Keratinocyte (primary cell): Measurements from ENCODE around the gene RBM19. TPM values are rescaled to one million over a fixed set of nuclear protein-coding genes. Genes with fewer than 3 reads are reported as not detected.

Experiments
- DNase-seq: peaks from one replicate; pipeline ENCODE4 v3.0.0-alpha.2; 2011; ENCODE audit warnings: low read depth, missing footprints, low spot score
- FAIRE-seq: peaks from 2 replicates; lab custom pipeline; 2011; peaks lifted over from hg19 to GRCh38; lab: Jason Lieb, UNC
- H2AFZ ChIP-seq: 2 replicates; pipeline ENCODE4 v1.6.0; 2012; ENCODE audit warnings: low read length, control low read depth, inconsistent platforms; ENCODE audit not compliant: control insufficient read depth
- H3K27ac ChIP-seq: 2 replicates; pipeline ENCODE4 v1.5.1; 2011; ENCODE audit warnings: low read length; ENCODE audit not compliant: control insufficient read depth, insufficient read depth
- H3K27me3 ChIP-seq: 3 replicates; pipeline ENCODE4 v1.6.0; 2011; ENCODE audit warnings: low read length; ENCODE audit not compliant: control insufficient read depth, insufficient read depth; ENCODE audit errors: extremely low read depth
- H3K36me3 ChIP-seq, 2 experiments: 2 replicates in 1 of 2; 3 replicates in 1 of 2; pipeline ENCODE4 v1.5.1; 2011; ENCODE audit warnings: low read length in 2 of 2, mild to moderate bottlenecking in 1 of 2; ENCODE audit not compliant: control insufficient read depth in 2 of 2, insufficient read depth in 2 of 2; ENCODE audit errors: extremely low read depth in 1 of 2
- H3K4me1 ChIP-seq: 3 replicates; pipeline ENCODE4 v1.5.1; 2011; ENCODE audit warnings: low read length; ENCODE audit not compliant: control insufficient read depth, insufficient read depth; ENCODE audit errors: extremely low read depth
- H3K4me2 ChIP-seq: 3 replicates; pipeline ENCODE4 v1.6.0; 2011; ENCODE audit warnings: low read depth, low read length; ENCODE audit not compliant: control insufficient read depth, insufficient read depth; ENCODE audit errors: extremely low read depth
- H3K4me3 ChIP-seq, 3 experiments: fragments of 200-600 bp in 1 of 3; sonication (generic) in 1 of 3; 2 replicates in 2 of 3; 3 replicates in 1 of 3; pipeline ENCODE4 v1.5.1; 2011 to 2016; ENCODE audit warnings: low read length in 3 of 3, mild to moderate bottlenecking in 3 of 3, control low read depth in 2 of 3, inconsistent platforms in 1 of 3, low read depth in 1 of 3, mixed read lengths in 1 of 3, mixed run types in 1 of 3, moderate library complexity in 1 of 3; ENCODE audit not compliant: control insufficient read depth in 2 of 3, insufficient read depth in 2 of 3; ENCODE audit errors: extremely low read depth in 1 of 3
- H3K79me2 ChIP-seq: 2 replicates; pipeline ENCODE4 v1.6.0; 2012; ENCODE audit warnings: low read length; ENCODE audit not compliant: control insufficient read depth, insufficient read depth
- H3K9ac ChIP-seq: 3 replicates; pipeline ENCODE4 v1.6.0; 2011; ENCODE audit warnings: low read length; ENCODE audit not compliant: control insufficient read depth, insufficient read depth; ENCODE audit errors: extremely low read depth
- H3K9me1 ChIP-seq: 3 replicates; pipeline ENCODE4 v1.6.0; 2011; ENCODE audit warnings: low read length; ENCODE audit not compliant: control insufficient read depth, insufficient read depth; ENCODE audit errors: extremely low read depth
- H3K9me3 ChIP-seq: 2 replicates; pipeline ENCODE4 v1.5.1; 2012; ENCODE audit warnings: low read depth, low read length; ENCODE audit not compliant: control insufficient read depth
- H4K20me1 ChIP-seq: 3 replicates; pipeline ENCODE4 v1.6.0; 2011; ENCODE audit warnings: low read length; ENCODE audit not compliant: control insufficient read depth, insufficient read depth; ENCODE audit errors: extremely low read depth
- EZH2 ChIP-seq: IDR thresholded peaks from one replicate; pipeline ENCODE4 v1.6.1; 2012; ENCODE audit warnings: inconsistent platforms, mild to moderate bottlenecking, low read length, moderate library complexity
- dilution Hi-C: fragments of 300-500 bp; cut with MboI; formaldehyde crosslinking; loops from one replicate; pipeline ENCODE4 v1.7.0; 2020; ENCODE audit warnings: low sequenced_read_pairs; ENCODE audit not compliant: extremely low pct_ligation_motif_present
- polyA plus RNA-seq, 5 experiments: library from polyadenylated mRNA; depleted of rRNA in 3 of 5; stranded (reverse) in 3 of 5; stranded (forward) in 1 of 5; unstranded in 1 of 5; fragments of >200 nt; gene quantifications; 1 replicate in 1 of 5; 2 replicates in 3 of 5; 3 replicates in 1 of 5; pipeline versions ENCODE4 v1.2.1 to v1.2.3, GENCODE V29; 2011 to 2012; ENCODE audit warnings: missing spikeins in 2 of 5, low read depth in 1 of 5, low replicate concordance in 1 of 5
- TF ChIP-seq, protein P1 (sequence below), 3 experiments: IDR thresholded peaks in 1 of 3; conservative IDR thresholded peaks in 1 of 3; optimal IDR thresholded peaks in 1 of 3; 2 replicates in 2 of 3; 3 replicates in 1 of 3; pipeline versions ENCODE3 to v1.5.1; 2011; ENCODE audit warnings: low read length in 3 of 3, mild to moderate bottlenecking in 3 of 3, moderate library complexity in 2 of 3, control low read depth in 1 of 3, inconsistent platforms in 1 of 3; ENCODE audit not compliant: insufficient read depth in 2 of 3; ENCODE audit errors: extremely low read depth in 1 of 3

The RBM19 gene
- polyA plus RNA-seq, 1 donor (not counting 4 experiments of a cell fraction or from before 2014, with no cell fraction given), result 14.6 TPM

GRCh38 chr12:113862590-113863454 is 103.3 kb downstream of the RBM19 start:
- TF ChIP-seq, protein P1, sequence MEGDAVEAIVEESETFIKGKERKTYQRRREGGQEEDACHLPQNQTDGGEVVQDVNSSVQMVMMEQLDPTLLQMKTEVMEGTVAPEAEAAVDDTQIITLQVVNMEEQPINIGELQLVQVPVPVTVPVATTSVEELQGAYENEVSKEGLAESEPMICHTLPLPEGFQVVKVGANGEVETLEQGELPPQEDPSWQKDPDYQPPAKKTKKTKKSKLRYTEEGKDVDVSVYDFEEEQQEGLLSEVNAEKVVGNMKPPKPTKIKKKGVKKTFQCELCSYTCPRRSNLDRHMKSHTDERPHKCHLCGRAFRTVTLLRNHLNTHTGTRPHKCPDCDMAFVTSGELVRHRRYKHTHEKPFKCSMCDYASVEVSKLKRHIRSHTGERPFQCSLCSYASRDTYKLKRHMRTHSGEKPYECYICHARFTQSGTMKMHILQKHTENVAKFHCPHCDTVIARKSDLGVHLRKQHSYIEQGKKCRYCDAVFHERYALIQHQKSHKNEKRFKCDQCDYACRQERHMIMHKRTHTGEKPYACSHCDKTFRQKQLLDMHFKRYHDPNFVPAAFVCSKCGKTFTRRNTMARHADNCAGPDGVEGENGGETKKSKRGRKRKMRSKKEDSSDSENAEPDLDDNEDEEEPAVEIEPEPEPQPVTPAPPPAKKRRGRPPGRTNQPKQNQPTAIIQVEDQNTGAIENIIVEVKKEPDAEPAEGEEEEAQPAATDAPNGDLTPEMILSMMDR (optimal IDR thresholded peaks at IDR 0.05 in 1 of 3, IDR thresholded peaks at IDR 0.05 in 1 of 3, conservative IDR thresholded peaks at IDR 0.05 in 1 of 3; ENCODE audit: extremely low read depth in 1 of 3, insufficient read depth in 2 of 3, low read length in 3 of 3), result no peak
- TF ChIP-seq EZH2, result no peak

DNA sequence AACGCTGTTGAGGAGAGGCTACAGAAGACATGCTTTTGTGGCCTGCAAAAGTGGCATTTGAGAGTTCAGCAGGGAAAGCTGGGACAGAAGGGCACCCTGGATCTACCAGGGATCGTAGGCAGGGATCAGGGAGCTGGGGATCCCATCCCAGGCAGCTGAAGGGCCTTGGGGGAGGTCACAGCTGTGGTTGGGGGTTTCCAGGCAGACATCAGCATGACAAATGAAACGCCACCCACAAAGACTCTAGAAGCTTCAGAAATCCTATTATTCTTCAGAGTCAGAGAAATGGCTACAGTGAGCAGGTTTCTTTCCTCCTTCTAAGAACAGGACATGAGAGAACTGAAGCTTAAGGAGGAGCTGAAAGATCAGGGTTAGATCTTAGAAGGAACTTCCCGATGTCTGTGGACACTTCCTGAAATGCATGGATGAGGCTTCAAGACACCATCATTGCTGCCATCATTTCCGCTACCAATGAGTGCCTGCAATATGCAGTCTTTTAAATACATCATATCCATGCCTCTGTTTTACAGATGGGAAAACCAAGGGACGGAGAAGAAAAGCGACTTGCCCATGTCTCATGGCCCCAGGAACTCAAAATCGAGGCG is 104.3 kb downstream of the RBM19 start:
- Histone ChIP-seq H3K27me3 (no peaks in the 10 kb centered on the region), H3K9me1 (no peaks in the 10 kb centered on the region), H2AFZ (no peak overlapping the region), H3K9me3 (no peaks in the 10 kb centered on the region), H3K4me3 (no peak overlapping the region), H3K4me1 (peaks cover 5% of the 10 kb centered on the region), H3K79me2 (no peaks in the 10 kb centered on the region), H3K9ac (no peak overlapping the region), H3K4me2 (no peak overlapping the region), H3K36me3 (peaks cover 6 to 11% of the 10 kb centered on the region in 2 experiments), H3K27ac (no peak overlapping the region), H4K20me1 (no peaks in the 10 kb centered on the region)
- DNase-seq (no peak), FAIRE-seq (no peak)
- TF ChIP-seq, protein P1 (optimal IDR thresholded peaks at IDR 0.05 in 1 of 3, IDR thresholded peaks at IDR 0.05 in 1 of 3, conservative IDR thresholded peaks at IDR 0.05 in 1 of 3; ENCODE audit: extremely low read depth in 1 of 3, insufficient read depth in 2 of 3, low read length in 3 of 3), result no peak
- no peak for TF ChIP-seq EZH2
- dilution Hi-C loops, result no loop called here

More at GRCh38 chr12:113862590-113863454, 103.3 kb downstream of the RBM19 start:
- no peaks in the 10 kb centered on the region for H3K27me3 ChIP-seq
- H3K4me1 ChIP-seq, result peaks cover 5% of the 10 kb centered on the region
- H3K9me1 ChIP-seq, result no peaks in the 10 kb centered on the region
- FAIRE-seq (no peak), DNase-seq (no peak)
- no peaks in the 10 kb centered on the region for H4K20me1 ChIP-seq
- no peaks in the 10 kb centered on the region for H3K9me3 ChIP-seq
- no peaks in the 10 kb centered on the region for H3K79me2 ChIP-seq
- peaks cover 6 to 7% of the 10 kb centered on the region in 2 experiments for H3K36me3 ChIP-seq
- dilution Hi-C loops, result no loop called here
- H3K4me2 ChIP-seq, result no peak overlapping the region
- no peak overlapping the region for H2AFZ ChIP-seq
- no peak overlapping the region for H3K9ac ChIP-seq
- no peak overlapping the region for H3K4me3 ChIP-seq
- H3K27ac ChIP-seq, result no peak overlapping the region
